HG03175 (cell line): Measurements from ENCODE around the gene TARS1.
A peak's percentile ranks its signal among the peaks of the same experiment; 100 is the strongest.

Experiments used
- ATAC-seq: cut with Tn5 transposase; IDR thresholded peaks from one replicate; pipeline ENCODE4 v1.9.1; 2021; ENCODE audit warnings: mild to moderate bottlenecking, moderate library complexity; ENCODE audit not compliant: unreplicated experiment

Gene TARS1

GRCh38 chr5:33438996-33439395 is 1.8 kb upstream of the TARS1 start:
- ATAC-seq, result no peak

GRCh38 chr5:33439905-33440481 is 772 bp upstream of the TARS1 start:
- no peak for ATAC-seq

- peak; percentile 41 for ATAC-seq
Observed at GRCh38 chr5:33441241-33442177, 744 bp downstream of the TARS1 start.

GRCh38 chr5:33444542-33444941 is 3.8 kb downstream of the TARS1 start:
- ATAC-seq, result no peak

GRCh38 chr5:33445798-33446197 is 5.0 kb downstream of the TARS1 start:
- ATAC-seq, result no peak

GRCh38 chr5:33448118-33448517 is 7.4 kb downstream of the TARS1 start:
- ATAC-seq, result no peak

GRCh38 chr5:33457126-33457525 is 16.4 kb downstream of the TARS1 start:
- no peak for ATAC-seq

GRCh38 chr5:33457817-33458216 is 17.1 kb downstream of the TARS1 start:
- no peak for ATAC-seq

GRCh38 chr5:33460210-33460609 is 19.4 kb downstream of the TARS1 start:
- no peak for ATAC-seq

- no peak for ATAC-seq
Observed at GRCh38 chr5:33462456-33462855, 21.7 kb downstream of the TARS1 start.

GRCh38 chr5:33465120-33465519 is 24.4 kb downstream of the TARS1 start:
- ATAC-seq, result no peak

GRCh38 chr5:33468775-33469435 is 28.1 kb downstream of the TARS1 start:
- no peak for ATAC-seq

- no peak for ATAC-seq
Observed at GRCh38 chr5:33470544-33470943, 29.8 kb downstream of the TARS1 start.

- no peak for ATAC-seq
Observed at GRCh38 chr5:33472805-33473409, 32.1 kb downstream of the TARS1 start.

GRCh38 chr5:33474004-33474403 is 33.2 kb downstream of the TARS1 start:
- ATAC-seq, result no peak

GRCh38 chr5:33474931-33475499 is 34.2 kb downstream of the TARS1 start:
- no peak for ATAC-seq

- no peak for ATAC-seq
Observed at GRCh38 chr5:33475706-33476105, 34.9 kb downstream of the TARS1 start.

GRCh38 chr5:33476992-33477391 is 36.2 kb downstream of the TARS1 start:
- ATAC-seq, result no peak

GRCh38 chr5:33477816-33478215 is 37.1 kb downstream of the TARS1 start:
- ATAC-seq, result no peak

- ATAC-seq, result no peak
Observed at GRCh38 chr5:33479311-33479710, 38.5 kb downstream of the TARS1 start.

GRCh38 chr5:33480876-33481275 is 40.1 kb downstream of the TARS1 start:
- ATAC-seq, result no peak
